ENCODE data around the gene LRRFIP1.

Gene LRRFIP1

DNA sequence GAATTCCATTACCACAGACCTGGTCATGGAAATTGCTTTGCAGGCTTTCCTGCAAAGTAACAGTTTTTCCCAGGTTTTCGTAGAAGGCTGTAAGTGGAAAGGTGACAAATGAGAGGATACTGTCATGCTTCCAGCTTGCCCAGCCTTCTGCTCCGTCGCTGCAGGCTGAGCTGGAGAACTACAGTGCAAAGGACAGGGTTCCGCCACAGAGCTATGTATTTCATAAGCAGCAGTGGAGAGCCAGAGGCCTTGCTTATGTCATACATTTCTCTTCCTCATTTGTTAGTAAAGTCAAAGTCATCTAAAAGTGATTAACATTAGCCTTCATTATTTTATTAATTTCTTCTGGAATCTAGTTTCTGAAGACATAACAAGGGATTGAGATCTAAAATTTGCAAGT is 98.3 kb downstream of the LRRFIP1 start:
- Histone ChIP-seq H2BK12ac (ENCODE audit: low read length) (no peak overlapping the region), H2BK120ac (ENCODE audit: low read depth, low read length) (no peak overlapping the region), H3K23ac (ENCODE audit: low read depth, low read length, poor library complexity) (no peak overlapping the region), H3K27ac (replicated peaks; ENCODE audit: low read length) (no peak overlapping the region), H2AK5ac (ENCODE audit: low read depth, low read length) (no peak overlapping the region), H3K9ac (ENCODE audit: low read depth, low read length, poor library complexity) (no peak overlapping the region), H3K27me3 (ENCODE audit: control insufficient read depth in 3 of 3, insufficient read depth in 3 of 3, low read depth in 1 of 3, low read length in 3 of 3) (no peaks in the 10 kb centered on the region), H3K4me3 (ENCODE audit: low read length in 2 of 2) (no peak overlapping the region), H3K9me3 (replicated peaks in 1 of 2; ENCODE audit: control insufficient read depth in 2 of 2, insufficient read depth in 1 of 2, low read depth in 1 of 2, low read length in 2 of 2) (no peaks in the 10 kb centered on the region), H4K91ac (ENCODE audit: low read depth, low read length, poor library complexity) (no peak overlapping the region), H3K4ac (ENCODE audit: low read length) (no peak overlapping the region), H2BK5ac (ENCODE audit: low read length) (no peak overlapping the region), H2AFZ (ENCODE audit: low read length) (no peak overlapping the region), H3K79me1 (ENCODE audit: low read depth, low read length) (peaks cover 2% of the 10 kb centered on the region), H3K14ac (ENCODE audit: low read length) (no peak overlapping the region), H2BK15ac (ENCODE audit: low read length) (no peak overlapping the region), H4K8ac (ENCODE audit: low read depth, low read length) (no peak overlapping the region), H3K36me3 (replicated peaks in 1 of 2; ENCODE audit: control insufficient read depth in 2 of 2, insufficient read depth in 2 of 2, low read length in 2 of 2) (peaks cover 0 to 7% of the 10 kb centered on the region in 2 donors), H3K18ac (ENCODE audit: low read length) (no peak overlapping the region), H3K4me2 (ENCODE audit: insufficient read depth, low read length, poor library complexity, severe bottlenecking) (no peak overlapping the region), H3K4me1 (ENCODE audit: control insufficient read depth in 2 of 2, insufficient read depth in 1 of 2, low read depth in 1 of 2, low read length in 2 of 2) (peaks cover 0 to 4% of the 10 kb centered on the region in 2 donors)
- WGBS, 2 donors (ENCODE audit: extremely low coverage in 2 of 2, insufficient read length in 2 of 2, insufficient replicate concordance in 1 of 2), result no CpG with 5 or more reads among the region's 4 CpGs
- no peak for DNase-seq (ENCODE audit: low spot score)

DNA sequence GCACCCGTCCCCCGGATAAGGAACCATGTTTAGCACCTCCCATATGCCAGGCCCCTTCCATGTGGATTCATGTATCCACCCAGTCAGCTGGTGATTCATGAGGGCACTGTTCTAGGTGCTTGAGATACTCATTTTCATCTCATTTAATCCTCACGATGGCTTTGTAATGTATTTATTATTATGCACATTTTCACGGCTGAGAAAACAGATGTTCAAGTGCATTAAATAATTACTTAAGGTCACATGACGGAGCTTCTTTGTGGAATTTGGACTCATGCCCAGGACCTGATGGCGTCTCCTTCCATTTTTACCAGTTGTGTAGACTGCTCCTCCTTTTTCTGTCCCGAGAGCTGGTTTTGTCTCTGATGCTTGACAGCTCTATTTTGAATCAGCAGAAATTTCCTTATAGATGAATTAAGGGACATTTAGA is 99.0 kb downstream of the LRRFIP1 start:
- Histone ChIP-seq H3K4me1 (ENCODE audit: control insufficient read depth in 2 of 2, insufficient read depth in 1 of 2, low read depth in 1 of 2, low read length in 2 of 2) (peaks cover 3 to 4% of the 10 kb centered on the region in 2 donors), H3K4me3 (ENCODE audit: low read length in 2 of 2) (no peak overlapping the region), H3K18ac (ENCODE audit: low read length) (no peak overlapping the region), H3K36me3 (replicated peaks in 1 of 2; ENCODE audit: control insufficient read depth in 2 of 2, insufficient read depth in 2 of 2, low read length in 2 of 2) (peaks cover 0 to 5% of the 10 kb centered on the region in 2 donors), H2AK5ac (ENCODE audit: low read depth, low read length) (no peak overlapping the region), H2BK120ac (ENCODE audit: low read depth, low read length) (no peak overlapping the region), H3K4ac (ENCODE audit: low read length) (no peak overlapping the region), H2BK12ac (ENCODE audit: low read length) (no peak overlapping the region), H3K23ac (ENCODE audit: low read depth, low read length, poor library complexity) (no peak overlapping the region), H3K27me3 (ENCODE audit: control insufficient read depth in 3 of 3, insufficient read depth in 3 of 3, low read depth in 1 of 3, low read length in 3 of 3) (no peaks in the 10 kb centered on the region), H4K91ac (ENCODE audit: low read depth, low read length, poor library complexity) (no peak overlapping the region), H3K79me1 (ENCODE audit: low read depth, low read length) (peaks cover 2% of the 10 kb centered on the region), H3K9me3 (replicated peaks in 1 of 2; ENCODE audit: control insufficient read depth in 2 of 2, insufficient read depth in 1 of 2, low read depth in 1 of 2, low read length in 2 of 2) (no peaks in the 10 kb centered on the region), H3K4me2 (ENCODE audit: insufficient read depth, low read length, poor library complexity, severe bottlenecking) (no peak overlapping the region), H2AFZ (ENCODE audit: low read length) (no peak overlapping the region), H3K14ac (ENCODE audit: low read length) (no peak overlapping the region), H3K9ac (ENCODE audit: low read depth, low read length, poor library complexity) (no peak overlapping the region), H4K8ac (ENCODE audit: low read depth, low read length) (no peak overlapping the region), H3K27ac (replicated peaks; ENCODE audit: low read length) (no peak overlapping the region), H2BK5ac (ENCODE audit: low read length) (no peak overlapping the region), H2BK15ac (ENCODE audit: low read length) (no peak overlapping the region)
- DNase-seq (ENCODE audit: low spot score), result no peak
- no CpG with 5 or more reads among the region's 7 CpGs for WGBS, 2 donors (ENCODE audit: extremely low coverage in 2 of 2, insufficient read length in 2 of 2, insufficient replicate concordance in 1 of 2)

DNA sequence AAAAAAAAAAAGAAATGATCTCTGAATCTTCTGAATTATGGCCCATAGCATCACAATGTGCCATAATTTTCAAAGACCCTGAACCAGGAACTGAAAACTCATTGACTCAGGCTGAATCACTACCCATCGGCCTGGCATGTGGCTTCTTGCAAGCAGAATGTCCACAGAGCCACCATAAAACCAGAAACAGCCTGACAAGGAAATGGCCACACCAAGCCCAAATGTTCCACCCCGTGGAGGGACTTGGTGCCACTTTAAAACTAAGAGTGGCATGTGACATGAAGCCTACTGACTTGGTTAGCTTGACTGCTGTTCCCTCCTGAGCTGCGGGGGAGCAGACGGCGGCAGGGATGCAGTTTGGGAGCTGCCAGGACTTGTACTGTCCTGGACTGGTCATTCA is 100.0 kb downstream of the LRRFIP1 start:
- Histone ChIP-seq H3K4ac (ENCODE audit: low read length) (no peak overlapping the region), H2BK5ac (ENCODE audit: low read length) (no peak overlapping the region), H2BK12ac (ENCODE audit: low read length) (no peak overlapping the region), H3K18ac (ENCODE audit: low read length) (no peak overlapping the region), H3K27ac (replicated peaks; ENCODE audit: low read length) (no peak overlapping the region), H3K9ac (ENCODE audit: low read depth, low read length, poor library complexity) (no peak overlapping the region), H2BK120ac (ENCODE audit: low read depth, low read length) (no peak overlapping the region), H3K79me1 (ENCODE audit: low read depth, low read length) (peaks cover 2% of the 10 kb centered on the region), H4K91ac (ENCODE audit: low read depth, low read length, poor library complexity) (no peak overlapping the region), H2AK5ac (ENCODE audit: low read depth, low read length) (no peak overlapping the region), H2BK15ac (ENCODE audit: low read length) (no peak overlapping the region), H3K9me3 (replicated peaks in 1 of 2; ENCODE audit: control insufficient read depth in 2 of 2, insufficient read depth in 1 of 2, low read depth in 1 of 2, low read length in 2 of 2) (no peaks in the 10 kb centered on the region), H3K4me2 (ENCODE audit: insufficient read depth, low read length, poor library complexity, severe bottlenecking) (no peak overlapping the region), H3K4me3 (ENCODE audit: low read length in 2 of 2) (no peak overlapping the region), H2AFZ (ENCODE audit: low read length) (no peak overlapping the region), H3K4me1 (ENCODE audit: control insufficient read depth in 2 of 2, insufficient read depth in 1 of 2, low read depth in 1 of 2, low read length in 2 of 2) (peaks cover 5 to 10% of the 10 kb centered on the region in 2 donors), H3K14ac (ENCODE audit: low read length) (no peak overlapping the region), H4K8ac (ENCODE audit: low read depth, low read length) (no peak overlapping the region), H3K36me3 (replicated peaks in 1 of 2; ENCODE audit: control insufficient read depth in 2 of 2, insufficient read depth in 2 of 2, low read length in 2 of 2) (peaks cover 0 to 5% of the 10 kb centered on the region in 2 donors), H3K27me3 (ENCODE audit: control insufficient read depth in 3 of 3, insufficient read depth in 3 of 3, low read depth in 1 of 3, low read length in 3 of 3) (no peaks in the 10 kb centered on the region), H3K23ac (ENCODE audit: low read depth, low read length, poor library complexity) (no peak overlapping the region)
- no CpG with 5 or more reads among the region's 5 CpGs for WGBS, 2 donors (ENCODE audit: extremely low coverage in 2 of 2, insufficient read length in 2 of 2, insufficient replicate concordance in 1 of 2)
- no peak for DNase-seq (ENCODE audit: low spot score)

DNA sequence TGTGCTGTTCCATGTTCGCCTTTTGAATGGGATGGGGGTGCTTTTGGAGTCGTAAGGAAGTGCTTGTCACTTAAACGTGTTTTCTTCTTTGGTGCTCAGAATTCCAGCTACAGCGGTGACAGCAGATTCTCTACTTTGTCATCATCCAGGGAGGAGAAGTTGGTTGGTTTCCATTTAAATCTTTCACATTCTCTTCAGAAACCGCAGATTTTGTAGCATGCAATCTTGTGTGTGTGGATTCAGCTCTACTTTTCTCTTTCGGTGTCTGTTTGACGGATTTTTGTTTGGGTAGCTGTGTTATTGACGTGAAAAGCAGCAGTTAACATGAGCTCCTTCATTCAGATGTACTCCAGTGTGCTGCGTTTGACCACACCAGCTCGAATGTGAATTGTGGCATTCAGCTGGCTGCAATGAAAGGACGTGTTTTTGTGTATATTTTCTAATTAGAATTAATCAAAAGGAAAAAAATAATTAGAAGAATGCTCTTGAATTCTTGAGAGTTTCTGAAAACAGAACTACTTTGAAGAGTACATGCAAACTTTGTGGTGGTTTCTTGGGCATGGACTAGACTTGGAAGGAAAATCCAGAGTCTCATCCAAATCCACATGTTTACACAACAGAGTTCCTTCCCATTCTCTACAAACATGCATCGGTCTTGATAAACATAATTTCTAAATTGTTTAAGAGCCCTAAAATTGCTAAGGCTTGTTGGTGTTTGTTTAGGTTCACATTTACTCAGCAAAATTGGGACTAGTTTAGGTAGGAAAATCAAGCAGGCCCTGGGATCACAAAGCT is 102.5 kb downstream of the LRRFIP1 start:
- H3K4me1 ChIP-seq (ENCODE audit: control insufficient read depth in 2 of 2, insufficient read depth in 1 of 2, low read depth in 1 of 2, low read length in 2 of 2), result peaks cover 12 to 26% of the 10 kb centered on the region in 2 donors
- H3K4ac ChIP-seq (ENCODE audit: low read length), result no peak overlapping the region
- H4K8ac ChIP-seq (ENCODE audit: low read depth, low read length), result no peak overlapping the region
- H2BK5ac ChIP-seq (ENCODE audit: low read length), result no peak overlapping the region
- H3K79me1 ChIP-seq (ENCODE audit: low read depth, low read length), result no peaks in the 10 kb centered on the region
- no peak overlapping the region for H2AFZ ChIP-seq (ENCODE audit: low read length)
- H3K27me3 ChIP-seq (ENCODE audit: control insufficient read depth in 3 of 3, insufficient read depth in 3 of 3, low read depth in 1 of 3, low read length in 3 of 3), result no peaks in the 10 kb centered on the region
- H3K9ac ChIP-seq (ENCODE audit: low read depth, low read length, poor library complexity), result no peak overlapping the region
- no peak overlapping the region for H3K23ac ChIP-seq (ENCODE audit: low read depth, low read length, poor library complexity)
- no peak overlapping the region for H2BK15ac ChIP-seq (ENCODE audit: low read length)
- no peak overlapping the region for H3K4me3 ChIP-seq (ENCODE audit: low read length in 2 of 2)
- H3K18ac ChIP-seq (ENCODE audit: low read length), result no peak overlapping the region
- WGBS, 2 donors (ENCODE audit: extremely low coverage in 2 of 2, insufficient read length in 2 of 2, insufficient replicate concordance in 1 of 2), result no CpG with 5 or more reads among the region's 12 CpGs
- peaks cover 0 to 5% of the 10 kb centered on the region in 2 donors for H3K36me3 ChIP-seq (replicated peaks in 1 of 2; ENCODE audit: control insufficient read depth in 2 of 2, insufficient read depth in 2 of 2, low read length in 2 of 2)
- no peak for DNase-seq (ENCODE audit: low spot score)
- H2BK120ac ChIP-seq (ENCODE audit: low read depth, low read length), result no peak overlapping the region
- H3K14ac ChIP-seq (ENCODE audit: low read length), result no peak overlapping the region
- H2BK12ac ChIP-seq (ENCODE audit: low read length), result no peak overlapping the region
- H2AK5ac ChIP-seq (ENCODE audit: low read depth, low read length), result no peak overlapping the region
- H3K27ac ChIP-seq (replicated peaks; ENCODE audit: low read length), result no peak overlapping the region
- H3K9me3 ChIP-seq (replicated peaks in 1 of 2; ENCODE audit: control insufficient read depth in 2 of 2, insufficient read depth in 1 of 2, low read depth in 1 of 2, low read length in 2 of 2), result no peaks in the 10 kb centered on the region
- no peak overlapping the region for H4K91ac ChIP-seq (ENCODE audit: low read depth, low read length, poor library complexity)
- no peak overlapping the region for H3K4me2 ChIP-seq (ENCODE audit: insufficient read depth, low read length, poor library complexity, severe bottlenecking)
